Spinal cord (tissue), 10 donors: ENCODE data around the gene SLCO3A1. TPM values are rescaled to one million over a fixed set of nuclear protein-coding genes. Genes with fewer than 3 reads are reported as not detected.

ENCODE experiments used
- DNase-seq, 6 donors: peaks; one replicate each; pipeline versions ENCODE4 v3.0.0 to v3.0.0-alpha.2; 2013 to 2015; ENCODE audit warnings: low spot score in 6 of 6, low read depth in 4 of 6
- H3K27ac ChIP-seq: one replicate; pipeline ENCODE4 v1.5.1; 2013; ENCODE audit warnings: low read depth, low read length, control low read depth
- H3K27me3 ChIP-seq: one replicate; pipeline ENCODE4 v1.6.1; 2013; ENCODE audit warnings: low read length; ENCODE audit not compliant: control insufficient read depth, insufficient read depth
- H3K36me3 ChIP-seq: one replicate; pipeline ENCODE4 v1.6.1; 2013; ENCODE audit warnings: low read length; ENCODE audit not compliant: control insufficient read depth, insufficient read depth
- H3K4me1 ChIP-seq: one replicate; pipeline ENCODE4 v1.6.1; 2013; ENCODE audit warnings: low read length; ENCODE audit not compliant: control insufficient read depth, insufficient read depth
- H3K4me3 ChIP-seq: one replicate; pipeline ENCODE4 v1.5.1; 2013; ENCODE audit warnings: low read depth, low read length, control low read depth
- H3K9me3 ChIP-seq: one replicate; pipeline ENCODE4 v1.6.1; 2013; ENCODE audit warnings: low read length; ENCODE audit not compliant: control insufficient read depth, insufficient read depth
- WGBS: methylation state at CpG from one replicate; pipeline ENCODE4 v1.1.5; 2013; ENCODE audit warnings: missing lambda C conversion rate; ENCODE audit not compliant: insufficient coverage; 5-methylcytosine and 5-hydroxymethylcytosine counted together
- polyA plus RNA-seq, 2 donors: library from polyadenylated mRNA; unstranded; fragments of 120-200 nt; gene quantifications; one replicate each; pipeline ENCODE4 v1.2.1, GENCODE V29; 2013; ENCODE audit not compliant: insufficient read length in 2 of 2
- total RNA-seq, 2 donors: library from RNA; depleted of rRNA in 1 of 2; stranded (reverse); fragments of 120-200 nt in 1 of 2; fragments of >200 nt in 1 of 2; gene quantifications; one replicate each; pipeline versions ENCODE4 v1.2.3 to v1.2.4, GENCODE V29; 2013 to 2014
- donor health status: healthy.

Gene SLCO3A1
- total and polyA plus RNA-seq, 4 donors = 4.6 to 22.2 (median 13.0) TPM

DNA sequence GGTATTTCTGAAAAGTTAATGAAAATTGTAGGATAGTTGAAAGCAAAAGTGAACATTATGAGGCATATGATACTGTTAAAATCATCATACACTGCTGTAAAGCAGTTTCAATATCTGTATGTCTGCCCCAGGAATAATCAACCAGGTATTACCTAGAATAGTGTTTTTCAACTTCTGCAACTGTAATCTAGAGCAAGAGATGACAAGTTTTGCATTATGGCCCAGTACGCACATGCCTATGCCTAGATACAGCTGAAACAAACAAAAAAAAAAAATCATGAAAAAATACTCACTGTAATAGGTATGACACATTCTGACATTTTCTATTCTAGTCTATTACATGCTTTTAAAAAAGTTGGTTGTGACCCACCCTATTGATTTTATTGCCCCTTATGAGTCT is 299.5 kb downstream of the SLCO3A1 start:
- Histone ChIP-seq H3K27ac (no peak overlapping the region), H3K36me3 (no peaks in the 10 kb centered on the region), H3K9me3 (no peaks in the 10 kb centered on the region), H3K27me3 (no peaks in the 10 kb centered on the region), H3K4me3 (no peak overlapping the region), H3K4me1 (no peaks in the 10 kb centered on the region)
- DNase-seq = no peak
- WGBS = no CpG with 5 or more reads among the region's 1 CpG

DNA sequence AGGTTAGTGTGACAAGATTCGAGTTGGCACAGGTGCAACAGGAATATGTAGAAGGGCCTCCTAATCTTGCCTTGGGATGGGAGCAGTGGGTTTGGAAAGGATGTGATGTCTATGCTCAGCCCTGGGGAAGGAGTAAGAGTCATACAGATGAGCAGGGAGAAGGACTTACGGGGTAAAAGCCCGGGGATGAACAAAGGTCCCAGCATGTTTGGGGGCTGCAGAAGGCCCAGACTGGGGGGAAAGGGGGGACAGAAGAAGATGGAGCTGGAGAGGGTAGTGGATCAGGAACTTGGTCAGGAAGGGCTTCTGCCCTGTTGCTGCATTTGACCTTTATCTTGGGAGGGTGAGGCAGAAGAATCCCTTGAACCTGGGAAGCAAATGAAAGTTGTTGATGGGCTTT is 300.1 kb downstream of the SLCO3A1 start:
- Histone ChIP-seq H3K27me3 (no peaks in the 10 kb centered on the region), H3K9me3 (no peaks in the 10 kb centered on the region), H3K4me1 (no peaks in the 10 kb centered on the region), H3K36me3 (no peaks in the 10 kb centered on the region), H3K4me3 (no peak overlapping the region), H3K27ac (no peak overlapping the region)
- no peak for DNase-seq
- WGBS = 98% methylated on average over 3 of the region's 3 CpGs

DNA sequence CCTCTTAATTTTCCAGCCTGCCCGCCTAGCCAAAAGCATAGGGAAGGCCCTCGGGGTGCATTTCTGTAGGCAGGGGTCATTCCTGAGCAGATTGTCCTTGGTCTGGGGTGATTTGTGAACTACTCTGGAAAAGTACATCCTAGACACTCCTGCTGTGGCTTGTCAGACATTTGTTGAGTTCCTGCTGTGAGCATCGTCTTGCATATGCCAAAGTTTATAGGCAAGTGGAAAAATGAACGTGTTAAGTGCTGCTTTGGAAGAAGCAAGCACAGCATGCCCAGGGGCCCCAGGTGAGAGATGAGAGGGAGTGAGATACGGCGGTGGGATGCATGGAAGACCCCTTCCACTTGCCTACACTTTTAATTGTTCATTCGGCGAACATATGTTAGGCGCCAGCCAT is 302.4 kb downstream of the SLCO3A1 start:
- DNase-seq = peak in 1 of 6 donors; percentile 61
- Histone ChIP-seq H3K27me3 (no peaks in the 10 kb centered on the region), H3K4me3 (no peak overlapping the region), H3K36me3 (no peaks in the 10 kb centered on the region), H3K27ac (no peak overlapping the region), H3K4me1 (peaks cover 9% of the 10 kb centered on the region), H3K9me3 (no peaks in the 10 kb centered on the region)
- 75% methylated on average over 4 of the region's 9 CpGs for WGBS

DNA sequence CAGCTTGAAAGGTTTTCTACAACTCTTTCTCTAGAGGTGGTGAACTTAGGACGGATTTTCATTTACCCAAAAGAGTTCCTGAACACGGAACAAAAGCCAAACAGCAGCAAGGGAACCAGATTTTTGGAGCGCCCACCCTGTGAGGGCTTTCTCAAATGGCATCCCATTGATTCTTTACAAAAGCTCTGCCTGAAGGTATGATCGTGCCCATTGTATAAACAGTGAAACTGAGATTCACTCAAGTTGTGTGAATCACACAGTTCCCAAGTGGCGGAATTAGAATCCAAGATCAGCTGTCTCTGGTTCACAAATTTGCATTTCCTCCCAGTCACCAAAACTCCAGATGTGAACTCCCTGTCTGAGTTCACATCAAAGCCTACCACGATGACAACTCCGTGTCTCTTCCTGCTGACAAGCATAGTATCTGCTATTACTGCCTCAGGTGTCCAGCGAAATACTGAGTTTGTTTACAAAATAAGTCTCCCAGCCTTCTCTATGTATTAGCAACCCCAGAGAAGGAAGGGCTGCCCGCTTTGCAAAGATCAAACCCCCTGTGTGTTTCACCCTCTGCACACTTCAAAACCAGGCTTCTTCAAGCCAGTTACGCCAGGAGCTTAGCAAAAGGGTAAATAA is 304.3 kb downstream of the SLCO3A1 start:
- H3K9me3 ChIP-seq = no peaks in the 10 kb centered on the region
- H3K36me3 ChIP-seq = peaks cover 2% of the 10 kb centered on the region
- no peak overlapping the region for H3K4me3 ChIP-seq
- no peak for DNase-seq
- peaks cover 9% of the 10 kb centered on the region for H3K4me1 ChIP-seq
- no peak overlapping the region for H3K27ac ChIP-seq
- H3K27me3 ChIP-seq = no peaks in the 10 kb centered on the region
- WGBS = 82% methylated on average over 7 of the region's 10 CpGs

DNA sequence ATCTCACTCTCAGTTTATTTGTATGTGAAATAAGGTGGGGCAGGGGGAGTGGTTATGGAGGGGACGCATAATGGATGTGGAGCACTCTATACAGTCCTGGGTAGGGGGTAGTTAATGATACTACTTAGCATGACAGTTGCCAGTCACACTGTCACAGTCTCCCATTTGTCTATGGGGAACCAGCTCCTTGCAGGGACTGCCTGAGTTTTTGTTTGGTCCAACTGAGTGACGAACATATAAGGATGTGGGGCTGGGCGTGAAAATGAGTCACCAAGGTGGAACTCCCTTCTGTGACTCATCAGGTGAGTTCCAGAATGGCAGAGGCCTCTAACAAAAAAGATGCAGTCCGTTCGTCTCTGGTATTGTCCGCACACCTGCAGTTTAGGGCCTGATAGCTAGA is 304.9 kb downstream of the SLCO3A1 start:
- no peak for DNase-seq
- no peaks in the 10 kb centered on the region for H3K9me3 ChIP-seq
- peaks cover 6% of the 10 kb centered on the region for H3K36me3 ChIP-seq
- 91% methylated on average over 3 of the region's 6 CpGs for WGBS
- H3K4me3 ChIP-seq = no peak overlapping the region
- H3K27me3 ChIP-seq = no peaks in the 10 kb centered on the region
- H3K27ac ChIP-seq = no peak overlapping the region
- peaks cover 9% of the 10 kb centered on the region for H3K4me1 ChIP-seq

DNA sequence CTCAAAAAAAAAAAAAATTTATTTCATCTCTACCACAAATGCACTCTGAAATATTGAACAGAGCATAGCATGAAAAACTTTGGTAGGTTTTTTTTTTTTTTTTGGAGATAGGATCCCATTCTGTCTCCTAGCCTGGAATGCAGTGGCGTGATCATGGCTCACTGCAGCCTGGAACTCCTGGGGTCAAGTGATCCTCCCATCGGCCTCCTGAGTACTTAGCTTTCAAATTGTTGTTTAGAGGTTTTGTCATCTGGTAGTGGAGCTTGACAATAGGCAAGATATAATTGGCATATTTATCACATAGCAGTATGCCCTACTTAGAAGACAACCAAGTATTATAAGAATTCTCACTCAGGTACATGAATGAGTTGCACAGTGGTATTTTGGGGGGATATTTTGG is 306.0 kb downstream of the SLCO3A1 start:
- Histone ChIP-seq H3K36me3 (peaks cover 8% of the 10 kb centered on the region), H3K4me3 (no peak overlapping the region), H3K4me1 (peaks cover 9% of the 10 kb centered on the region), H3K9me3 (no peaks in the 10 kb centered on the region), H3K27ac (no peak overlapping the region), H3K27me3 (no peaks in the 10 kb centered on the region)
- no peak for DNase-seq
- WGBS = no CpG with 5 or more reads among the region's 2 CpGs

DNA sequence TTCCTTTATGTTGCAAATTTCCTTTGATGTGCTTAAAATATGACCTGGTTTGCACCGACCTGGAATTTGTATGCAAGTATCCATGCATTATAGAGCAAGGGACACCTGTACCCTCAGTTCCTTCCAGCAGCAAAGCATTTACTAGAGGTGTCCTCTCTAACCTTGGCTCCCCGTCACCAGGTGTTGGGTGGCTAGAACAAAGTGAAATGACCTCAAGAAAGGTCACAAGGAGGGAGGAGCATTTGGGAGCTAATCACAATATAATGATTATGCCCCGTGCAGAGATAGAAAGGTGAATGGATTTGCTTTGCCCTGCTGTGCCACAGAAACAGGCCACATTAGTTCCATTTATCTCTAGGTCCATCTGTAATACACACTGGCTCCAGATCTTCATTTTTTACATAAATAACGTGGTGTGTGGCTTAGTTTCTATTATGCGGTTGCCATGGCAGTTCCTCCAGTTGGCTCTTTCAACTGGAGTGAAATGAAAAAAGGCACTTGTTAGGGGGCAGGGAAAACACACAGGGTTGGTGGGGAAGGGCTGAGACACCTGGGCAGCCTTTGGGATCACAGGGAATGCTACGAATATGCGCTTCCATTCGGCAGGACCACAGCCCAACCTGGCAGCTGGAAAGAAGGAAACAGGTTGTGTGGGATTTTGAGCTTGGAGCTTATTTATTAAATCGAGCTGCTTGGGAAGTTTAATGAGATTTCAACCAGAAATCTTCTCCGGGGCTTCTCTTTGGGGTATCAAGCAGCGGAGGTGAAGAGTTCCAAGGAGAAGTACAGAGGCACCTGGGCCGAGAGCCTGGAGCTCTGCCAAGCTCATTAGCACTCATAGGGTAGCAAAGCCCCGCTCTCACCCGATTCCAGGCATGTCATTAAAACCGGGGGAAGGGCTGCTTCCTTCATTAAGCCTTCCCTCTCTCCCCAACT is 306.7 kb downstream of the SLCO3A1 start:
- H3K27ac ChIP-seq = no peak overlapping the region
- H3K4me1 ChIP-seq = peaks cover 9% of the 10 kb centered on the region
- no peaks in the 10 kb centered on the region for H3K27me3 ChIP-seq
- WGBS = 20% methylated on average over 10 of the region's 15 CpGs
- H3K4me3 ChIP-seq = no peak overlapping the region
- peak in 3 of 6 donors; percentile 23 to 78 (median 69) for DNase-seq
- no peaks in the 10 kb centered on the region for H3K9me3 ChIP-seq
- H3K36me3 ChIP-seq = peaks cover 8% of the 10 kb centered on the region

DNA sequence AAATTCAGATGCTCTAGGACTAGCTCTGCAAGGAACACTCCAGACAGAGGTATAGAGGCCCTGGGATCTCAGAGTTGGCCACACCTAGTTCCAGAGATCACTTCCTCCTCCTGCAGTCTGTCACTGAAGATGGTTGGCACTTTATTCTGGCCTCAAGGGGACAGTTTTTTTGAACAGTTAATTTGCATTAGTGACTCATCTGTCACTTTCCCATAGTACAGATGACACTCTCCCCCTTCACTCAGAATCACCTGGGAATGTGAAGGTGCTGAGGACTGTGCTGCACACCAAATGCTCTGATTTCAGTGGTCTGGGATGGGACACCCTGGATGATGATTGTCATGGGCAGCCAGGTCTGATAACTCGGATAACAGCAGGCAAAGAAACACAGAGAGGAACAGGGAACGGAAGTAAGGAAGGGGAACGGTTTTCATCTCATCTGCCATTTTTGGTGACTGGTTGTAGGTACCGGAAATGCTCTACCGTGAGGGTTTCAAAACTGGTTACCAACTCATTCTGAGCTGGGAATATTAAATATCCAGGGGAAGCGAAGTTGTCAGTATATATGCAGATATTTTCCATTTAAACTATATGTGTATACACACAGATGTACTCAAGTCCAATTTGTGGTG is 307.6 kb downstream of the SLCO3A1 start:
- no peak overlapping the region for H3K27ac ChIP-seq
- WGBS = 89% methylated on average over 4 of the region's 6 CpGs
- H3K4me3 ChIP-seq = no peak overlapping the region
- peaks cover 12% of the 10 kb centered on the region for H3K4me1 ChIP-seq
- peaks cover 8% of the 10 kb centered on the region for H3K36me3 ChIP-seq
- no peaks in the 10 kb centered on the region for H3K27me3 ChIP-seq
- no peaks in the 10 kb centered on the region for H3K9me3 ChIP-seq
- no peak for DNase-seq

DNA sequence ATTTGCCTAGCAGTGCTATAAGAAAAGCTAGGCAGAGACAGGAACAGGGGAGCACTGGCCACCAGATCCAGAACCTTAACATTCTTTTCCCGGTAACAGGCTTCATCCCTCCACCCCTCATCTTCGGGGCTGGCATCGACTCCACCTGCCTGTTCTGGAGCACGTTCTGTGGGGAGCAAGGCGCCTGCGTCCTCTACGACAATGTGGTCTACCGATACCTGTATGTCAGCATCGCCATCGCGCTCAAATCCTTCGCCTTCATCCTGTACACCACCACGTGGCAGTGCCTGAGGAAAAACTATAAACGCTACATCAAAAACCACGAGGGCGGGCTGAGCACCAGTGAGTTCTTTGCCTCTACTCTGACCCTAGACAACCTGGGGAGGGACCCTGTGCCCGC is 309.1 kb downstream of the SLCO3A1 start:
- no peaks in the 10 kb centered on the region for H3K27me3 ChIP-seq
- DNase-seq = no peak
- no peak overlapping the region for H3K4me3 ChIP-seq
- H3K27ac ChIP-seq = no peak overlapping the region
- 95% methylated on average over 16 of the region's 17 CpGs for WGBS
- H3K36me3 ChIP-seq = peaks cover 8% of the 10 kb centered on the region
- H3K9me3 ChIP-seq = no peaks in the 10 kb centered on the region
- peaks cover 18% of the 10 kb centered on the region for H3K4me1 ChIP-seq
